HCT116 (cell line): ENCODE data around the gene DMRTC1B. TPM values are rescaled to one million over a fixed set of nuclear protein-coding genes. Genes with fewer than 3 reads are reported as not detected.
"Not testable (repeated sequence)": the region's sequence is repeated elsewhere in the genome, so short reads cannot be mapped to it uniquely, and the experiment has no call there.

ENCODE experiments used
- ATAC-seq: fragments of 200-7000 bp; cut with Tn5 transposase; 2 replicates; pipeline ENCODE4 v1.9.1; 2020; ENCODE audit warnings: mild to moderate bottlenecking, moderate library complexity
- BruUV-seq: library from RNA; stranded (reverse); fragments of 400-500 nt; replicated peaks from 2 replicates; lab custom pipeline; 2021; lab: Mats Ljungman, UMichigan
- CTCF ChIA-PET: fragments of 300-600 bp; sonication (Branson Sonifier 250); formaldehyde crosslinking; loops from one replicate; lab custom pipeline; 2021; ENCODE audit warnings: antibody characterized with exemption; lab: Charles Lee
- POLR2A ChIA-PET: fragments of 300-600, 350-600 bp; sonication (Branson Sonifier 250); formaldehyde crosslinking; loops from one replicate; lab custom pipeline; 2021; ENCODE audit warnings: antibody characterized with exemption; lab: Charles Lee
- RAD21 ChIA-PET, 2 experiments: fragments of 300-600 bp; sonication (Branson Sonifier 250); formaldehyde crosslinking; loops; one replicate each; lab custom pipeline; 2023; ENCODE audit warnings: low total read pairs in 2 of 2; ENCODE audit not compliant: uncharacterized antibody in 2 of 2, unreplicated experiment in 2 of 2, low non-redundant PET in 1 of 2; lab: Charles Lee
- DNase-seq: peaks from one replicate; pipeline ENCODE4 v3.0.0-alpha.2; 2010; ENCODE audit warnings: low read depth, low spot score
- H2AFZ ChIP-seq: fragments of 200-600 bp; shearing (Covaris generic), sonication (generic); 2 replicates; pipeline ENCODE4 v1.6.1; 2017; ENCODE audit warnings: low read depth, mixed run types, mixed read lengths, antibody characterized with exemption, low read length; ENCODE audit not compliant: poor library complexity, severe bottlenecking
- H3K27ac ChIP-seq: 2 replicates; pipeline ENCODE4 v1.5.1; 2012; ENCODE audit warnings: low read depth, low read length
- H3K27me3 ChIP-seq: fragments of 200-600 bp; sonication (generic); 2 replicates; pipeline ENCODE4 v1.6.1; 2016; ENCODE audit warnings: mixed run types, low read length, mixed read lengths; ENCODE audit not compliant: insufficient read depth
- H3K36me3 ChIP-seq, 2 experiments: fragments of 200-500 bp in 1 of 2; fragments of 200-600 bp in 1 of 2; sonication (Bioruptor generic) in 1 of 2; sonication (generic) in 1 of 2; 2 replicates each; pipeline versions ENCODE4 v1.5.1 to v1.6.1; 2014 to 2016; ENCODE audit warnings: low read length in 2 of 2, inconsistent platforms in 1 of 2, mixed read lengths in 1 of 2, mixed run types in 1 of 2; ENCODE audit not compliant: insufficient read depth in 2 of 2, control insufficient read depth in 1 of 2
- H3K4me1 ChIP-seq, 2 experiments: fragments of 200-600 bp in 1 of 2; sonication (generic) in 1 of 2; 2 replicates each; pipeline versions ENCODE4 v1.5.1 to v1.6.1; 2012 to 2017; ENCODE audit warnings: low read length in 2 of 2, inconsistent platforms in 1 of 2, mild to moderate bottlenecking in 1 of 2, mixed read lengths in 1 of 2, mixed run types in 1 of 2, moderate library complexity in 1 of 2; ENCODE audit not compliant: insufficient read depth in 2 of 2, control insufficient read depth in 1 of 2
- H3K4me2 ChIP-seq: fragments of 200-600 bp; sonication (generic); 2 replicates; pipeline ENCODE4 v1.6.1; 2017; ENCODE audit warnings: mixed run types, low read length, mixed read lengths
- H3K4me3 ChIP-seq, 2 experiments: fragments of 200-600 bp in 1 of 2; sonication (generic) in 1 of 2; replicated peaks in 1 of 2; 2 replicates each; pipeline ENCODE4 v1.5.1; 2011 to 2016; ENCODE audit warnings: low read length in 2 of 2, control low read depth in 1 of 2, low read depth in 1 of 2, mild to moderate bottlenecking in 1 of 2, mixed read lengths in 1 of 2, mixed run types in 1 of 2
- H3K79me2 ChIP-seq: fragments of 200-600 bp; sonication (generic); 2 replicates; pipeline ENCODE4 v1.6.1; 2017; ENCODE audit warnings: mild to moderate bottlenecking, mixed run types, low read length, moderate library complexity, mixed read lengths; ENCODE audit not compliant: insufficient read depth
- H3K9ac ChIP-seq: fragments of 200-600 bp; sonication (generic); 2 replicates; pipeline ENCODE4 v1.6.1; 2016; ENCODE audit warnings: low read length, mixed read lengths
- H3K9me2 ChIP-seq: fragments of 200-600 bp; sonication (generic), shearing (Covaris generic); 2 replicates; pipeline ENCODE4 v1.6.1; 2017; ENCODE audit warnings: mixed run types, mild to moderate bottlenecking, moderate library complexity; ENCODE audit not compliant: insufficient read depth
- H3K9me3 ChIP-seq, 2 experiments: fragments of 200-500 bp in 1 of 2; fragments of 200-600 bp in 1 of 2; sonication (Bioruptor generic) in 1 of 2; sonication (generic) in 1 of 2; 2 replicates each; pipeline ENCODE4 v1.6.1; 2014 to 2017; ENCODE audit warnings: low read length in 2 of 2, mixed read lengths in 2 of 2, inconsistent platforms in 1 of 2, low read depth in 1 of 2, mild to moderate bottlenecking in 1 of 2, mixed run types in 1 of 2, moderate library complexity in 1 of 2; ENCODE audit not compliant: control insufficient read depth in 1 of 2, insufficient read depth in 1 of 2
- H4K20me1 ChIP-seq: fragments of 200-600 bp; sonication (generic), shearing (Covaris generic); 2 replicates; pipeline ENCODE4 v1.6.1; 2017; ENCODE audit warnings: mixed run types, mild to moderate bottlenecking, moderate library complexity; ENCODE audit not compliant: insufficient read depth
- intact Hi-C: fragments of 100-400 bp; cut with micrococcal nuclease; formaldehyde crosslinking; loops from 2 replicates; pipeline ENCODE4 v1.10.0; 2022
- total RNA-seq: library from RNA; stranded (reverse); gene quantifications from one replicate; pipeline ENCODE4 v1.2.1, GENCODE V29; 2021; ENCODE audit not compliant: unreplicated experiment

The DMRTC1B gene
- total RNA-seq, 1 experiment from 2014 or later = not detected

DNA sequence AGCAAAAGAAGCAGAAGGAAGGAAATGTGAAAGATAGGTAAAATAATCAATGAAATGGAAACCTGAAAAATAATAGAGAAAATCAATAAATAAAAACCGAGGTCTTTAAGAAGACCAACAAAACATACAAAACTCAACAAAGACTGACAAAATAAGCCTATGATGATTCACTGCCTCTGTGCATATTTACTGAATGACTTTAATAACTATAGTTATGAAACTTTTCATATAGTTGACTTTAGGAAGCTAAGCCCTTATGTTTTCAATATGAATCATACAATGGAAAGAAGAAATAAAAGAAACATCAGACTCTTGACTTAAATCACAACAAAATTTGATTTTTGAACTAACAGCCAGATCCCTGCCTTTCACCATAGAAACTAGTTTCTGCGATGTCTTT, 60.8 kb downstream of the DMRTC1B start:
- not testable (repeated sequence) for H3K79me2 ChIP-seq, ATAC-seq

DNA sequence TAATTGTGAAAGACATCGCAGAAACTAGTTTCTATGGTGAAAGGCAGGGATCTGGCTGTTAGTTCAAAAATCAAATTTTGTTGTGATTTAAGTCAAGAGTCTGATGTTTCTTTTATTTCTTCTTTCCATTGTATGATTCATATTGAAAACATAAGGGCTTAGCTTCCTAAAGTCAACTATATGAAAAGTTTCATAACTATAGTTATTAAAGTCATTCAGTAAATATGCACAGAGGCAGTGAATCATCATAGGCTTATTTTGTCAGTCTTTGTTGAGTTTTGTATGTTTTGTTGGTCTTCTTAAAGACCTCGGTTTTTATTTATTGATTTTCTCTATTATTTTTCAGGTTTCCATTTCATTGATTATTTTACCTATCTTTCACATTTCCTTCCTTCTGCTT, 106.2 kb downstream of the DMRTC1B start:
- H3K36me3 ChIP-seq, ATAC-seq, H3K4me3 ChIP-seq, H3K79me2 ChIP-seq, H3K4me2 ChIP-seq, CTCF ChIA-PET, H3K9ac ChIP-seq, H3K9me3 ChIP-seq, H3K9me2 ChIP-seq, intact Hi-C loops, BruUV-seq, H2AFZ ChIP-seq, H4K20me1 ChIP-seq, DNase-seq, POLR2A ChIA-PET, H3K27me3 ChIP-seq, RAD21 ChIA-PET, H3K27ac ChIP-seq, H3K4me1 ChIP-seq: not testable (repeated sequence)

More for the DNA sequence above, 60.8 kb downstream of the DMRTC1B start:
- BruUV-seq, H4K20me1 ChIP-seq, CTCF ChIA-PET, H3K27ac ChIP-seq, intact Hi-C loops, DNase-seq, RAD21 ChIA-PET, H3K4me1 ChIP-seq, H3K9ac ChIP-seq, H3K27me3 ChIP-seq, POLR2A ChIA-PET, H3K4me2 ChIP-seq, H3K4me3 ChIP-seq, H3K9me3 ChIP-seq, H3K36me3 ChIP-seq, H3K9me2 ChIP-seq, H2AFZ ChIP-seq: not testable (repeated sequence)

DNA sequence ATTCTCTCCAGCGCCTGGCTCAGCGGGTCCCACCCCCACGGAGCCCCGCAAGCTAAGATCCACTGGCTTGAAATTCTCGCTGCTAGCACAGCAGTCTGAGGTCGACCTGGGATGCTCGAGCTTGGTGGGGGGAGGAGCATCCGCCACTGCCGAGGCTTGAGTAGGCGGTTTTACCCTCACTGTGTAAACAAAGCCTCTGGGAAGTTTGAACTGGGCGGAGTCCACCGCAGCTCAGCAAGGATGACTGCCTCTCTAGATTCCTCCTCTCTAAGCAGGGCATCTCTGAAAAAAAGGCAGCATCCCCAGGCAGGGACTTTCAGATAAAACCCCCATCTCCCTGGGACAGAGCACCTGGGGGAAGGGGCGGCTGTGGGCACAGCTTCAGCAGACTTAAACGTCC, 113.0 kb downstream of the DMRTC1B start:
- BruUV-seq, H3K27ac ChIP-seq, H3K4me1 ChIP-seq, RAD21 ChIA-PET, CTCF ChIA-PET, H4K20me1 ChIP-seq, ATAC-seq, H3K27me3 ChIP-seq, H3K9me2 ChIP-seq, H3K4me2 ChIP-seq, H3K9ac ChIP-seq, H3K79me2 ChIP-seq, DNase-seq, H3K9me3 ChIP-seq, H3K36me3 ChIP-seq, H3K4me3 ChIP-seq, POLR2A ChIA-PET, H2AFZ ChIP-seq, intact Hi-C loops: not testable (repeated sequence)

Other genes with a start within 250 kb of the DMRTC1B start
- 24.1 TPM for gene HDAC8, start 204.0 kb upstream of the DMRTC1B start, total RNA-seq
- 15.3 TPM for gene PHKA1, start 62.6 kb upstream of the DMRTC1B start, total RNA-seq
- gene FAM236B, start 5.8 kb downstream of the DMRTC1B start, total RNA-seq = not detected
- not detected for gene FAM236D, start 31.3 kb downstream of the DMRTC1B start, total RNA-seq
- not detected for gene FAM236C, start 135.7 kb downstream of the DMRTC1B start, total RNA-seq
- not detected for gene FAM236A, start 161.3 kb downstream of the DMRTC1B start, total RNA-seq
- not detected for gene DMRTC1, start 166.9 kb downstream of the DMRTC1B start, total RNA-seq
- gene PABPC1L2B, start 226.0 kb downstream of the DMRTC1B start, total RNA-seq = not detected